GM19240 (cell line): ENCODE measurements around the gene PNMA8C.
"Not testable (repeated sequence)": the region's sequence is repeated elsewhere in the genome, so short reads cannot be mapped to it uniquely, and the experiment has no call there.

Experiments used
- DNase-seq: peaks from one replicate; pipeline ENCODE4 v3.0.0; 2011; ENCODE audit warnings: low spot score; ENCODE audit not compliant: insufficient read length

PNMA8C gene

GRCh38 chr19:46447824-46448223, 19.1 kb upstream of the PNMA8C start:
- DNase-seq = no peak

GRCh38 chr19:46447006-46447405, 18.3 kb upstream of the PNMA8C start:
- DNase-seq = no peak

- no peak for DNase-seq
These were observed 17.3 kb upstream of the PNMA8C start for GRCh38 chr19:46446021-46446420.

GRCh38 chr19:46442808-46443450, 14.2 kb upstream of the PNMA8C start:
- DNase-seq = no peak

GRCh38 chr19:46441866-46442265, 13.1 kb upstream of the PNMA8C start:
- no peak for DNase-seq

- not testable (repeated sequence) for DNase-seq
These were observed 7.0 kb upstream of the PNMA8C start for GRCh38 chr19:46435689-46436088.

GRCh38 chr19:46435009-46435408, 6.3 kb upstream of the PNMA8C start:
- DNase-seq = no peak

GRCh38 chr19:46433470-46433869, 4.7 kb upstream of the PNMA8C start:
- DNase-seq = not testable (repeated sequence)

- no peak for DNase-seq
These were observed 3.1 kb upstream of the PNMA8C start for GRCh38 chr19:46431824-46432223.

GRCh38 chr19:46429999-46430398, 1.3 kb upstream of the PNMA8C start:
- DNase-seq = no peak

GRCh38 chr19:46427518-46428045, 1.2 kb downstream of the PNMA8C start:
- DNase-seq = no peak

- DNase-seq = no peak
These were observed 2.1 kb downstream of the PNMA8C start for GRCh38 chr19:46426506-46427162.

- DNase-seq = no peak
These were observed 2.7 kb downstream of the PNMA8C start for GRCh38 chr19:46426035-46426505.

- no peak for DNase-seq
These were observed 5.5 kb downstream of the PNMA8C start for GRCh38 chr19:46423188-46423587.

- DNase-seq = no peak
These were observed 6.4 kb downstream of the PNMA8C start for GRCh38 chr19:46422344-46422743.

- no peak for DNase-seq
These were observed 8.7 kb downstream of the PNMA8C start for GRCh38 chr19:46420056-46420455.

GRCh38 chr19:46415804-46416709, 12.7 kb downstream of the PNMA8C start:
- not testable (repeated sequence) for DNase-seq

- DNase-seq = not testable (repeated sequence)
These were observed 13.8 kb downstream of the PNMA8C start for GRCh38 chr19:46414899-46415298.

GRCh38 chr19:46413262-46414031, 15.3 kb downstream of the PNMA8C start, which contains the start of gene CCDC8:
Gene CCDC8 (minus strand): TSS chr19:46413564. CDS start chr19:46412810, 754 bp downstream.
- DNase-seq = no peak

GRCh38 chr19:46412650-46413261, 16.0 kb downstream of the PNMA8C start:
- DNase-seq = no peak
